NCI-H2029 treated with DMSO at 0.1 percent for 48 hours (cell line): Measurements from ENCODE around the gene ZNF343.

ENCODE experiments used
- DNase-seq: peaks from one replicate; lab custom pipeline; 2025; lab: John Stamatoyannopoulos, UW

The ZNF343 gene

GRCh38 chr20:2473516-2473915 lies 35.2 kb downstream of the ZNF343 start:
- DNase-seq: no peak

GRCh38 chr20:2470423-2471193 lies 38.1 kb downstream of the ZNF343 start, which contains the start of gene SNRPB:
Gene SNRPB (minus strand): TSS chr20:2470789. CDS start chr20:2470690, 99 bp downstream.
- peak; percentile 98 for DNase-seq

- DNase-seq: peak; percentile 20
These were observed 38.7 kb downstream of the ZNF343 start for GRCh38 chr20:2469991-2470422.

- no peak for DNase-seq
These were observed 39.9 kb downstream of the ZNF343 start for GRCh38 chr20:2468581-2469407.

- DNase-seq: no peak
These were observed 41.3 kb downstream of the ZNF343 start for GRCh38 chr20:2467412-2467811.

- DNase-seq: no peak
These were observed 43.6 kb downstream of the ZNF343 start for GRCh38 chr20:2465100-2465499.

GRCh38 chr20:2463616-2464365 lies 44.9 kb downstream of the ZNF343 start:
- DNase-seq: no peak

- no peak for DNase-seq
These were observed 46.2 kb downstream of the ZNF343 start for GRCh38 chr20:2462484-2462883.

- DNase-seq: no peak
These were observed 47.8 kb downstream of the ZNF343 start for GRCh38 chr20:2460752-2461424.

- DNase-seq: no peak
These were observed 48.5 kb downstream of the ZNF343 start for GRCh38 chr20:2459981-2460751.

- no peak for DNase-seq
These were observed 49.7 kb downstream of the ZNF343 start for GRCh38 chr20:2458919-2459499.

- no peak for DNase-seq
These were observed 52.8 kb downstream of the ZNF343 start for GRCh38 chr20:2455771-2456497.

GRCh38 chr20:2453792-2454191 lies 54.9 kb downstream of the ZNF343 start:
- no peak for DNase-seq

- peak; percentile 74 for DNase-seq
These were observed 56.6 kb downstream of the ZNF343 start for GRCh38 chr20:2451939-2452732.

- no peak for DNase-seq
These were observed 57.3 kb downstream of the ZNF343 start for GRCh38 chr20:2451422-2451821.

- DNase-seq: no peak
These were observed 59.3 kb downstream of the ZNF343 start for GRCh38 chr20:2449386-2449785.

GRCh38 chr20:2446845-2447244 lies 61.9 kb downstream of the ZNF343 start:
- DNase-seq: no peak
